SU-DHL-6 (cell line): Measurements from ENCODE around the gene SNPH.

Experiments used
- H2AFZ ChIP-seq: fragments of 200-600 bp; sonication (generic); 2 replicates; pipeline ENCODE4 v1.6.1; 2014; ENCODE audit warnings: low read depth, mild to moderate bottlenecking, moderate library complexity, mixed read lengths, antibody characterized with exemption, low read length; ENCODE audit not compliant: severe bottlenecking
- H3F3A ChIP-seq: fragments of 200-600 bp; shearing (Covaris generic); 2 replicates; pipeline ENCODE4 v1.6.0; 2016; ENCODE audit warnings: antibody characterized with exemption, mild to moderate bottlenecking; ENCODE audit not compliant: insufficient read depth
- H3K27ac ChIP-seq: fragments of 200-600 bp; sonication (generic); 2 replicates; pipeline ENCODE4 v1.5.1; 2016; ENCODE audit warnings: low read depth, mild to moderate bottlenecking, low read length, moderate library complexity, mixed read lengths
- H3K27me3 ChIP-seq: fragments of 200-600 bp; sonication (generic), shearing (Covaris generic); 2 replicates; pipeline ENCODE4 v1.6.0; 2014; ENCODE audit warnings: mild to moderate bottlenecking, low read length
- H3K36me3 ChIP-seq: fragments of 200-600 bp; sonication (generic); 2 replicates; pipeline ENCODE4 v1.6.1; 2014; ENCODE audit warnings: mild to moderate bottlenecking, low read length, mixed read lengths
- H3K4me2 ChIP-seq: fragments of 300-600, 200-600 bp; shearing (Covaris generic), sonication (generic); 2 replicates; pipeline ENCODE4 v1.6.0; 2014; ENCODE audit warnings: low read length, low read depth, mild to moderate bottlenecking; ENCODE audit not compliant: poor library complexity, severe bottlenecking
- H3K4me3 ChIP-seq: fragments of 200-600 bp; sonication (generic); 2 replicates; pipeline ENCODE4 v1.5.1; 2014; ENCODE audit warnings: antibody characterized with exemption, low read length, mild to moderate bottlenecking, mixed read lengths; ENCODE audit not compliant: insufficient read depth, poor library complexity, severe bottlenecking
- H3K79me2 ChIP-seq: fragments of 200-600 bp; sonication (generic); 2 replicates; pipeline ENCODE4 v1.6.1; 2014; ENCODE audit warnings: mild to moderate bottlenecking, low read length, moderate library complexity; ENCODE audit not compliant: insufficient read depth
- H3K9ac ChIP-seq: fragments of 200-600 bp; sonication (generic); 2 replicates; pipeline ENCODE4 v1.7.0; 2014; ENCODE audit warnings: mild to moderate bottlenecking, low read length
- H3K9me2 ChIP-seq: fragments of 200-600 bp; sonication (generic); replicated peaks from 2 replicates; pipeline ENCODE4 v1.6.1; 2014; ENCODE audit warnings: low read length; ENCODE audit not compliant: insufficient read depth
- H3K9me3 ChIP-seq: fragments of 200-600 bp; sonication (generic); 2 replicates; pipeline ENCODE4 v1.6.1; 2014; ENCODE audit warnings: low read length, mixed read lengths; ENCODE audit not compliant: insufficient read depth
- H4K20me1 ChIP-seq: fragments of 200-600 bp; sonication (generic); 2 replicates; pipeline ENCODE4 v1.6.1; 2014; ENCODE audit warnings: low read depth, mild to moderate bottlenecking, antibody characterized with exemption, low read length, moderate library complexity, mixed read lengths
- EZH2phosphoT487 ChIP-seq: fragments of 200-600 bp; sonication (generic), shearing (Covaris generic); conservative IDR thresholded peaks from 2 replicates; pipeline ENCODE4 v1.6.1; 2018; ENCODE audit warnings: mild to moderate bottlenecking, antibody characterized with exemption, low read length, moderate library complexity, mixed read lengths
- TF ChIP-seq, protein P1 (sequence below): fragments of 200-600 bp; sonication (generic); IDR thresholded peaks from one replicate; pipeline ENCODE4 v1.5.1; 2017; ENCODE audit warnings: antibody characterized with exemption, mild to moderate bottlenecking, low read length, moderate library complexity; ENCODE audit not compliant: insufficient read depth, poor library complexity, severe bottlenecking

SNPH gene

DNA sequence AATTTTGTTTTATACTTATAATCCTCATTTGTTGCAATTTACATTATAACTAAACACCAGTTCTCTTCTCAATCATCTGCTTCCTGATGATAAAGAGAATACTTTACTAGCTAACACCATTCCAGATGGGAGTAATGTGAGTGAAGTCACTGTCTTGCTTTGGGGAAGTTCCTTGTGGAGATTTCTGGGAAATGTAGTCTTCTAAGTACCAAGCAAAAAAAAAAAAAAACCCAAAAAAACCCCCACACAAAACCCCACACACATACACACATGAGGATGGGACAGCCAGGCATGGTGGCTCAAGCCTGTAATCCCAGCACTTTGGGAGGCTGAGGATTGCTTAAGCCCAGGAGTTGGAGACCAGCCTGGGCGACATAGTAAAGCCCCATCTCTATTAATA, 2.2 kb upstream of the SNPH start:
- no peaks in the 10 kb centered on the region for H3K9me2 ChIP-seq
- H3K9me3 ChIP-seq = no peaks in the 10 kb centered on the region
- H3K36me3 ChIP-seq = no peaks in the 10 kb centered on the region
- no peaks in the 10 kb centered on the region for H3K79me2 ChIP-seq
- no peak for TF ChIP-seq EZH2phosphoT487
- no peak overlapping the region for H3K4me3 ChIP-seq
- H3K27ac ChIP-seq = no peak overlapping the region
- H2AFZ ChIP-seq = no peak overlapping the region
- H4K20me1 ChIP-seq = no peaks in the 10 kb centered on the region
- no peak overlapping the region for H3K4me2 ChIP-seq
- H3K27me3 ChIP-seq = no peaks in the 10 kb centered on the region
- no peaks in the 10 kb centered on the region for H3F3A ChIP-seq
- no peak overlapping the region for H3K9ac ChIP-seq

GRCh38 chr20:1264727-1265126, 1.4 kb upstream of the SNPH start:
- H2AFZ ChIP-seq = no peak overlapping the region
- no peaks in the 10 kb centered on the region for H3K9me2 ChIP-seq
- no peaks in the 10 kb centered on the region for H3K27me3 ChIP-seq
- no peaks in the 10 kb centered on the region for H3K36me3 ChIP-seq
- H3K9ac ChIP-seq = no peak overlapping the region
- no peak overlapping the region for H3K4me2 ChIP-seq
- no peaks in the 10 kb centered on the region for H4K20me1 ChIP-seq
- no peaks in the 10 kb centered on the region for H3K79me2 ChIP-seq
- no peaks in the 10 kb centered on the region for H3K9me3 ChIP-seq
- H3K4me3 ChIP-seq = no peak overlapping the region
- H3K27ac ChIP-seq = no peak overlapping the region
- TF ChIP-seq, protein P1, sequence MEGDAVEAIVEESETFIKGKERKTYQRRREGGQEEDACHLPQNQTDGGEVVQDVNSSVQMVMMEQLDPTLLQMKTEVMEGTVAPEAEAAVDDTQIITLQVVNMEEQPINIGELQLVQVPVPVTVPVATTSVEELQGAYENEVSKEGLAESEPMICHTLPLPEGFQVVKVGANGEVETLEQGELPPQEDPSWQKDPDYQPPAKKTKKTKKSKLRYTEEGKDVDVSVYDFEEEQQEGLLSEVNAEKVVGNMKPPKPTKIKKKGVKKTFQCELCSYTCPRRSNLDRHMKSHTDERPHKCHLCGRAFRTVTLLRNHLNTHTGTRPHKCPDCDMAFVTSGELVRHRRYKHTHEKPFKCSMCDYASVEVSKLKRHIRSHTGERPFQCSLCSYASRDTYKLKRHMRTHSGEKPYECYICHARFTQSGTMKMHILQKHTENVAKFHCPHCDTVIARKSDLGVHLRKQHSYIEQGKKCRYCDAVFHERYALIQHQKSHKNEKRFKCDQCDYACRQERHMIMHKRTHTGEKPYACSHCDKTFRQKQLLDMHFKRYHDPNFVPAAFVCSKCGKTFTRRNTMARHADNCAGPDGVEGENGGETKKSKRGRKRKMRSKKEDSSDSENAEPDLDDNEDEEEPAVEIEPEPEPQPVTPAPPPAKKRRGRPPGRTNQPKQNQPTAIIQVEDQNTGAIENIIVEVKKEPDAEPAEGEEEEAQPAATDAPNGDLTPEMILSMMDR = no peak
- no peak for TF ChIP-seq EZH2phosphoT487
- H3F3A ChIP-seq = no peaks in the 10 kb centered on the region

DNA sequence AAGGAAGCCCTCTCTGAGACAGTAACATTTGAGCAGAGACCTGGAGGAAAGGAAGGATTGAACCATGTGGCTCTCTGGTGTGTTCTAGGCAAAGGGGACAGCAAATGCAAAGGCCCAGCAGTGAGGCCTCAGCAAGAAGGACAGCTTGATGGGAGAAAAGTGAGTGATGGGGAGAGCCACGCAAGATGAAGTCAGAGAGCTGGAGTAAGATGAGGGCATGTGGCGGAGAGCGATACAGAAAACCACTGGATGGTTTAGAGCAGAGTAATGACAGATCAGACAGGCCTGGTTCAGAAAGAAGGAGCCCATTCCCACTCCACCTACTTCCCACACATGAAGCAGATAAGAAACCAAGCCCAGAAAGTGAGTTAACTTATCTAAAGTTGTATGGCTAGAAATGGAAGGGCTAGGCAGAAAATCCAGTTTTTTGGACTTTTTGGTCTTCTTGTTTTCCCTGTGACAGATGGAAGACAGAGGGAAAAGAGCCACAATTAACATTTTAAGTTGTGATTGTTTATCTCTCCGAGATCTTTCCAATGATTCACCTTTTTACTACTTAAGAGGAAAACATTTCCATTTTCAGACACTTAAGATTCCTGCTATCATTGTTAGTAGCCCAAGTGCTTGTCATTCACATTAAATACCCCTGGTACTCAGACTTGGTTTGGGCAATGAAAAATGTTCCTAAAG, 723 bp upstream of the SNPH start:
- Histone ChIP-seq H3K9ac (no peak overlapping the region), H3K9me3 (no peaks in the 10 kb centered on the region), H3K79me2 (no peaks in the 10 kb centered on the region), H2AFZ (peak overlapping the region; percentile 60), H3K27me3 (no peaks in the 10 kb centered on the region), H3F3A (no peaks in the 10 kb centered on the region), H3K27ac (no peak overlapping the region), H3K4me2 (peak overlapping the region; percentile 35), H3K4me3 (no peak overlapping the region), H4K20me1 (no peaks in the 10 kb centered on the region), H3K36me3 (no peaks in the 10 kb centered on the region), H3K9me2 (no peaks in the 10 kb centered on the region)
- TF ChIP-seq, protein P1 = no peak
- no peak for TF ChIP-seq EZH2phosphoT487

DNA sequence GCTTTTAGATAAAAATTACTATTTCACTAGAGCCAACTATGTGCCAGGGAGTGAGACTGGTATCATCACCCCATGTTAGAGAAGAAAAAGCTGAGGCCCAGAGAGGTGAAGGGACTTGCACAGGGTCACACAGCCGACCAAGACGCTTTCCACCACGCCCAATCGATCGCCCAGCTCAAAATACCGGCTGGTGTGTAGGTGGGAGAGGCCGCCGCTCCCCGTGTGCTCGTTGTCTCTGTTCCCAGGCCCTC, 253 bp upstream of the SNPH start:
- no peaks in the 10 kb centered on the region for H4K20me1 ChIP-seq
- no peak overlapping the region for H3K9ac ChIP-seq
- H3K79me2 ChIP-seq = no peaks in the 10 kb centered on the region
- H3F3A ChIP-seq = no peaks in the 10 kb centered on the region
- H3K36me3 ChIP-seq = no peaks in the 10 kb centered on the region
- H3K27ac ChIP-seq = no peak overlapping the region
- H3K9me3 ChIP-seq = no peaks in the 10 kb centered on the region
- peak overlapping the region; percentile 35 for H3K4me2 ChIP-seq
- no peaks in the 10 kb centered on the region for H3K27me3 ChIP-seq
- TF ChIP-seq, protein P1 = no peak
- TF ChIP-seq EZH2phosphoT487 = no peak
- peak overlapping the region; percentile 60 for H2AFZ ChIP-seq
- no peaks in the 10 kb centered on the region for H3K9me2 ChIP-seq
- H3K4me3 ChIP-seq = no peak overlapping the region
